Spleen (tissue), 11 donors: Measurements from ENCODE around the gene CEP250. TPM values are rescaled to one million over a fixed set of nuclear protein-coding genes. Genes with fewer than 3 reads are reported as not detected.

Source experiments
- DNase-seq: peaks from one replicate; pipeline ENCODE4 v3.0.0-alpha.2; 2020
- H3K27ac ChIP-seq, 8 donors: fragments of 200-600 bp; sonication (generic) in 7 of 8; 1 replicate in 4 of 8; 2 replicates in 4 of 8; pipeline versions ENCODE4 v1.5.0 to v1.8.0; 2016 to 2021; ENCODE audit warnings: inconsistent platforms in 4 of 8, mild to moderate bottlenecking in 4 of 8, moderate library complexity in 1 of 8
- H3K27me3 ChIP-seq, 7 donors: fragments of 200-600 bp; sonication (generic) in 6 of 7; replicated peaks in 1 of 7; 1 replicate in 4 of 7; 2 replicates in 3 of 7; pipeline versions ENCODE4 v1.5.0 to v1.8.0; 2016 to 2021; ENCODE audit warnings: inconsistent platforms in 3 of 7, mild to moderate bottlenecking in 1 of 7
- H3K36me3 ChIP-seq, 6 donors: fragments of 200-600 bp; sonication (generic) in 5 of 6; 1 replicate in 4 of 6; 2 replicates in 2 of 6; pipeline versions ENCODE4 v1.5.0 to v1.8.0; 2016 to 2021; ENCODE audit warnings: inconsistent platforms in 2 of 6
- H3K4me1 ChIP-seq, 6 donors: fragments of 200-600 bp; sonication (generic) in 5 of 6; 1 replicate in 3 of 6; 2 replicates in 3 of 6; pipeline versions ENCODE4 v1.5.0 to v1.8.0; 2016 to 2021; ENCODE audit warnings: inconsistent platforms in 3 of 6
- H3K4me3 ChIP-seq, 8 donors: fragments of 200-600 bp; sonication (generic) in 7 of 8; 1 replicate in 4 of 8; 2 replicates in 4 of 8; pipeline versions ENCODE4 v1.5.0 to v1.8.0; 2016 to 2021; ENCODE audit warnings: inconsistent platforms in 4 of 8, mild to moderate bottlenecking in 4 of 8, moderate library complexity in 2 of 8
- H3K9me3 ChIP-seq, 8 donors: fragments of 200-600 bp; sonication (generic) in 7 of 8; 1 replicate in 4 of 8; 2 replicates in 4 of 8; pipeline versions ENCODE4 v1.5.0 to v1.8.0; 2016 to 2021; ENCODE audit warnings: inconsistent platforms in 4 of 8
- POLR2A ChIP-seq, 3 donors: fragments of 450-650 bp; IDR thresholded peaks; one replicate each; pipeline ENCODE4 v1.5.1; 2017; ENCODE audit warnings: antibody characterized with exemption in 3 of 3, mild to moderate bottlenecking in 1 of 3
- POLR2AphosphoS5 ChIP-seq, 3 donors: sonication (generic); formaldehyde crosslinking; IDR thresholded peaks; one replicate each; pipeline ENCODE4 v1.5.1; 2017; ENCODE audit warnings: antibody characterized with exemption in 3 of 3
- WGBS, 5 donors: extraction: QIAGEN DNeasy Blood & Tissue Kit in 3 of 5; methylation state at CpG; one replicate each; pipeline versions ENCODE4 v1.1.5 to v1.1.7; 2013 to 2018; 5-methylcytosine and 5-hydroxymethylcytosine counted together
- intact Hi-C: fragments of 100-400 bp; cut with DNase I; formaldehyde crosslinking; loops from one replicate; pipeline ENCODE4 v1.15.0; 2023; ENCODE audit warnings: low total_unique reads
- polyA plus RNA-seq, 3 donors: library from polyadenylated mRNA; stranded (reverse); fragments of 200-250 nt; gene quantifications; one replicate each; pipeline ENCODE4 v1.2.1, GENCODE V29; 2013
- total RNA-seq, 7 donors: library from RNA; depleted of rRNA in 3 of 7; stranded (reverse); fragments of >200 nt in 3 of 7; fragmentation: NEBNext Ultra II Directional in 4 of 7; extraction: Animal tissue kit (Norgen Biotek cat#: 25700) in 4 of 7; gene quantifications; one replicate each; pipeline versions ENCODE4 v1.1.0 to v1.2.1, GENCODE V29; 2016 to 2021
- TF ChIP-seq, protein P1 (sequence below), 11 experiments: fragments of 200-600 bp in 7 of 11; fragments of 450-650 bp in 4 of 11; sonication (generic) in 4 of 11; IDR thresholded peaks in 8 of 11; conservative IDR thresholded peaks in 3 of 11; 1 replicate in 7 of 11; 2 replicates in 4 of 11; pipeline versions ENCODE4 v1.4.0 to v1.8.0; 2016 to 2021; ENCODE audit warnings: antibody characterized with exemption in 11 of 11, inconsistent platforms in 4 of 11, mild to moderate bottlenecking in 1 of 11
- donor health status: healthy with polysubstance abuse.
- donor health status: DM: no; HTN: no; CAD: no; lungs with moderate emphysema.
- donor health status: DM: no; HTN: no; CAD: no.
- donor health status: Bipolar disorder and iron deficiency.
- donor health status: healthy.
- donor health status: DM: no; HTN: no; CAD: no.
- donor health status: DM: yes; HTN: yes; CAD: no.

Gene CEP250
- total and polyA plus RNA-seq, 10 donors: 15.2 to 70.0 (median 45.7) TPM

DNA sequence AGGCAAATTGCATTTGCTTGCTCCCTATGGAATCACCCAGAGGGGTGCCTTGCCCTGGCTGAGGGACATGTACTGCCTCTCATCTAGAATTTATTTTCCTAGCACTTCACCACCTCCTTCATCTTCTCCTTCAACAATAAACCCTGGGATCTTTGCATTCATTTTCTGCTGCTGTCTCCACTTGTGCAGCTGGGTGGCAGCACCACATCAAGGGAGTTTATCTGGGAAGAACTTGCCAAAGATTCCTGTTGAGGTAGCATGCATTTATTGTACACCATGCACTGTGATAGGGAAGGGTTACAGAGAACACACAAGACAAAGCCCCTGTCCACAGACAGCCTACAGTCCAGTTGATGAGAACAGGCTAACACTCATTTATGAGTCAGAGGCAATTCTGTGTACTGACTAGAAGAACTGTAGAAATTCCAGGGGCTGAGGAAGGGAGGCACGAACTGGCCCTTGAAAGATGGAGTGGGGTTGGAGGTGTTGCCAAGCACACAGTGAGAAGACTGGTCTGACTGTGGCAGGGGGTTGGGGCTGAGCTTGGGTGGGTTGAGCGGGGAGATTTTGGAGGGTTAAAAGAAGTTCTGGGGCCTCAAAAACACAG, 56.5 kb downstream of the CEP250 start:
- Histone ChIP-seq H3K9me3 (no peaks in the 10 kb centered on the region), H3K27me3 (no peaks in the 10 kb centered on the region), H3K27ac (no peak overlapping the region), H3K4me1 (peaks cover 0 to 30% (median 20%) of the 10 kb centered on the region in 6 donors), H3K4me3 (no peak overlapping the region), H3K36me3 (peaks cover 3 to 94% (median 85%) of the 10 kb centered on the region in 6 donors)
- intact Hi-C loops: no loop called here
- no peak for TF ChIP-seq POLR2A (IDR thresholded peaks at IDR 0.05)
- TF ChIP-seq, protein P1, sequence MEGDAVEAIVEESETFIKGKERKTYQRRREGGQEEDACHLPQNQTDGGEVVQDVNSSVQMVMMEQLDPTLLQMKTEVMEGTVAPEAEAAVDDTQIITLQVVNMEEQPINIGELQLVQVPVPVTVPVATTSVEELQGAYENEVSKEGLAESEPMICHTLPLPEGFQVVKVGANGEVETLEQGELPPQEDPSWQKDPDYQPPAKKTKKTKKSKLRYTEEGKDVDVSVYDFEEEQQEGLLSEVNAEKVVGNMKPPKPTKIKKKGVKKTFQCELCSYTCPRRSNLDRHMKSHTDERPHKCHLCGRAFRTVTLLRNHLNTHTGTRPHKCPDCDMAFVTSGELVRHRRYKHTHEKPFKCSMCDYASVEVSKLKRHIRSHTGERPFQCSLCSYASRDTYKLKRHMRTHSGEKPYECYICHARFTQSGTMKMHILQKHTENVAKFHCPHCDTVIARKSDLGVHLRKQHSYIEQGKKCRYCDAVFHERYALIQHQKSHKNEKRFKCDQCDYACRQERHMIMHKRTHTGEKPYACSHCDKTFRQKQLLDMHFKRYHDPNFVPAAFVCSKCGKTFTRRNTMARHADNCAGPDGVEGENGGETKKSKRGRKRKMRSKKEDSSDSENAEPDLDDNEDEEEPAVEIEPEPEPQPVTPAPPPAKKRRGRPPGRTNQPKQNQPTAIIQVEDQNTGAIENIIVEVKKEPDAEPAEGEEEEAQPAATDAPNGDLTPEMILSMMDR (IDR thresholded peaks at IDR 0.05 in 8 of 11, conservative IDR thresholded peaks at IDR 0.05 in 3 of 11): peak in 7 of 11 experiments; percentile 22 to 42 (median 35)
- DNase-seq: no peak
- WGBS, 5 donors: 93 to 100% (median 94%) methylated on average over 2 of the region's 2 CpGs

DNA sequence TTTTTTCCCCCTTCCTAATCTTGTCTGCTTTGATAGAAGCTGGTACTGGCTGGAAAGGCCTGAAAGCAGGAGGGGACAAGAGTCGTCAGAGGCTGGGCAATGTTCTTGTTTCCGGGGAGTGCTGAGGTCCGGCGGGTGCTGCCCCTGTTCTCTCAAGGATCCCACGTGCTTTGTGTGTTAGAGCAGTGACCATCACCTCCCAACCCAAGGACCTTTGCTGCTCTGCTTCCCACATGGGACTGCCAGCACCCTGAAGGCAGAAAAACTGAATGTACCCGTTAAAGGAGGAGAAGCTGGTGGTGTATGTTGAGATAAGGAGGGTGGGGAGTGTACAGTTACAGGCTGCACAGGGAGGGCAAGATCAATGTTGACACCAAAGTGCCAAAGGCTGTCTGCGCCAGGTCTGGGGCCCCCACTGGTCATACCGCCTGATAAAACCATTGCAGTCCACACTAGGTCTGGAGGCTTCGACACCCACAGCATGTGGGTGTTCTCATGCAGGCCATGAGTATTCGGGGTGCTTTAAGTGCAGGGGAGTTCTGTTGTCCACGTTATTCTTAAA, 59.1 kb downstream of the CEP250 start:
- TF ChIP-seq, protein P1 (IDR thresholded peaks at IDR 0.05 in 8 of 11, conservative IDR thresholded peaks at IDR 0.05 in 3 of 11): no peak
- no peak for TF ChIP-seq POLR2AphosphoS5 (IDR thresholded peaks at IDR 0.05)
- TF ChIP-seq POLR2A (IDR thresholded peaks at IDR 0.05): no peak
- no peaks in the 10 kb centered on the region for H3K27me3 ChIP-seq
- peaks cover 3 to 69% (median 59%) of the 10 kb centered on the region in 6 donors for H3K36me3 ChIP-seq
- H3K4me1 ChIP-seq: peaks cover 0 to 5% (median 0%) of the 10 kb centered on the region in 6 donors
- no peak for DNase-seq
- H3K27ac ChIP-seq: no peak overlapping the region
- H3K4me3 ChIP-seq: no peak overlapping the region
- 81 to 92% (median 90%) methylated on average over 11 of the region's 11 CpGs for WGBS, 5 donors
- no peaks in the 10 kb centered on the region for H3K9me3 ChIP-seq
- intact Hi-C loops: no loop called here

DNA sequence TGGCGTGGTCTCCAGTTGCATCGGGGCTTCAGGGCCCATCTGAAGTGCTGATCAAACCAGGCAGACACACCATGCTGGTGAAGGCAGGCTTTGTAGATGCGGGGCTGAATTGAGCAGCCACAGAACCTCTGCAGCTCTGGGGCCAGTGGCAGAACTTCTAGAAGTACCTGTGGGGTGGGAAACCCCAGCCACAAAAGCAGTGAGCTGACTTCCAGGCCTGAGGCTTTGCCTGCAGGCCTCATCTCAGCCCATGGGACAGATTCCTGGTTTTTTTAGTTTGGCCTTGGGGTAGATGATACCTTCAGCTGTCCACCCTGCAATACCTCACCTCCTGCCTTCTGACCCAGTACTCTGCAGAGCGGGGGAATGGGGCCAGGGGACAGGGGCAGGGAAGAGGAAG, 59.9 kb downstream of the CEP250 start:
- Histone ChIP-seq H3K4me3 (no peak overlapping the region), H3K4me1 (no peaks in the 10 kb centered on the region), H3K27me3 (no peaks in the 10 kb centered on the region), H3K36me3 (peaks cover 2 to 60% (median 50%) of the 10 kb centered on the region in 6 donors), H3K9me3 (no peaks in the 10 kb centered on the region), H3K27ac (no peak overlapping the region)
- intact Hi-C loops: no loop called here
- WGBS, 5 donors: 92 to 100% (median 96%) methylated on average over 1 to 4 of the region's 4 CpGs
- DNase-seq: no peak
- no peak for TF ChIP-seq POLR2A (IDR thresholded peaks at IDR 0.05)
- TF ChIP-seq, protein P1 (IDR thresholded peaks at IDR 0.05 in 8 of 11, conservative IDR thresholded peaks at IDR 0.05 in 3 of 11): no peak
- TF ChIP-seq POLR2AphosphoS5 (IDR thresholded peaks at IDR 0.05): no peak

DNA sequence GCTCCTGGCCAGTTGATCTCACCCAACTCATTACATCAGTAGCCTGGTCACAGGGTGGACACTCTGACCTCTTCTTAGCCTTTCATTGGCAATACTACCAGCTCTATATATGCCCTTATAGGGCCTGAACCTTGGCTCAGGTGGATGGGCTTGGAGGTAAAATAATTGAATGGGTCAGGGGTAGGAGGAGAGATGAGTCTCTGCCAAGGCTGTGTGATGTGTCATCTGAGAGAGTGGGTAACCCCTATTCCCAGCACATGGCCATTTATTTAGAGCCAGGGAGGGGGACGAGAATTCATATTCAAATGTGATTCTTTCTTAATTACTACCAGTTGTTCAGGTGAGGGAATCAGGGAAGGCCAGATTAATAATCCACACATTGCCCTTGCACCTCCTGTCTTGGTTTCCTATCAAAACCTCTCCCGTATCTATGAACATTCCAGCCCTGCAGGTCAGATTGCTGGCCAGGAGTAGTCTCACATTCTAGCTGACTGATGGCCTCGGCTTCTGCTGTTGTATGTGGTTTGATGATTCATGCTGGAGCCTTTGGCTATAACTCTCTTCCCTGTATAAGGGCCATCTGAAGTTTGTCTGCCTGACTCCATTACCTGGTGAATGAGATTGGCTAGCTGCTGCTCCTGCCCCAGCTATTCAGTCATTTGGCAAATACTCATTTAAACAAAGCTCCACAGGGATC, 60.7 kb downstream of the CEP250 start:
- intact Hi-C loops: no loop called here
- Histone ChIP-seq H3K4me3 (no peak overlapping the region), H3K9me3 (no peaks in the 10 kb centered on the region), H3K27ac (no peak overlapping the region), H3K4me1 (no peaks in the 10 kb centered on the region), H3K36me3 (peaks cover 0 to 52% (median 43%) of the 10 kb centered on the region in 6 donors), H3K27me3 (no peaks in the 10 kb centered on the region)
- no peak for DNase-seq
- TF ChIP-seq, protein P1 (IDR thresholded peaks at IDR 0.05 in 8 of 11, conservative IDR thresholded peaks at IDR 0.05 in 3 of 11): no peak
- TF ChIP-seq POLR2AphosphoS5 (IDR thresholded peaks at IDR 0.05) (no peak), POLR2A (IDR thresholded peaks at IDR 0.05) (no peak)
- 69 to 95% (median 84%) methylated on average over 3 of the region's 3 CpGs for WGBS, 5 donors
